CD4-positive, alpha-beta T cell treated with Interleukin-17A for 4 hours (primary cell): Measurements from ENCODE around the gene AARS2.
A peak's percentile ranks its signal among the peaks of the same experiment; 100 is the strongest.
"Not testable (repeated sequence)": the region's sequence is repeated elsewhere in the genome, so short reads cannot be mapped to it uniquely, and the experiment has no call there.

Source experiments
- DNase-seq: peaks from one replicate; pipeline ENCODE4 v3.0.0-alpha.2; 2020; ENCODE audit warnings: mixed read lengths

The AARS2 gene

GRCh38 chr6:44312901-44313788 lies at the start of gene AARS2:
TSS of gene AARS2 (minus strand) at chr6:44313347. CDS start at chr6:44313323, 24 bp downstream.
- DNase-seq: peak; percentile 94

DNA sequence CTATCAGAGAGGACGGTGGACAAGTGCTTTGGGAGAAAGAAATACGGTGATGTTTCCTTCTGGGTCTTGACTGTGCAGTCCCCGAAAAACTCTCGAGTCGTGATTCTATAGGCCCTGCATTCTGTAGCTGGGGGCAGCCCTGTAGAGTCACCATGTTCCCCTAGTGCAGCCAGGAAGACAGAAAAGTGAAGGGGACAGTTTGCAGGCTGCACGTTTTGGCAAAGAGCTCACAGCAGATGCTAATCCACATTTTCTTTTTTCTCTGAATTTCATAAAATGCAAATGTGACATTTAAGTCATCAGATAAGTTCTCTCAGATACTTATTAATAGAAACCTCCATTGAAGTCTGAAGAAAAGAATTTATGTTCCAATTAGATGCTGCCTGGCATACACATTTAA lies 48.8 kb upstream of the AARS2 start:
- no peak for DNase-seq

- no peak for DNase-seq
These were observed 46.8 kb upstream of the AARS2 start for GRCh38 chr6:44359973-44360372.

GRCh38 chr6:44356487-44356886 lies 43.3 kb upstream of the AARS2 start:
- DNase-seq: no peak

DNA sequence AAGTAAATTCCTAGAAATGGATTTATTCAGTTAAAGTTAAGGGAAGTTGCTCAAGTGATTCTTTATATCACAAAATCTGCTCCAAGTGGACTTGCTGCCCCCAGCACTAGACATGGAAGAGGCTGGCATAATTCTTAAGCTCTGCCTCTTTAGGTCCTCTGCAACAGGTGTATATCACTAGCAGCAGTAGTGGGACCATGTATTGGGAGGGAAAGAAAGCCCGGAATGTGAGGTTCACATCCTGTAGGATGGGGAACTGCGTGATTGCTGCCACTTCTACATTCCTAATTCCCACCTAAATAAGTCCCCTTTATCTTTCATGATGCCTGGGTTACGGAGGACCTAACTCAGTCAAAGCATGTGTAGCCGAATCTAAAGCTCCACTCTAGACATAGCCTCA lies 42.5 kb upstream of the AARS2 start:
- no peak for DNase-seq

GRCh38 chr6:44353336-44353735 lies 40.2 kb upstream of the AARS2 start:
- DNase-seq: no peak

GRCh38 chr6:44352259-44352658 lies 39.1 kb upstream of the AARS2 start:
- no peak for DNase-seq

DNA sequence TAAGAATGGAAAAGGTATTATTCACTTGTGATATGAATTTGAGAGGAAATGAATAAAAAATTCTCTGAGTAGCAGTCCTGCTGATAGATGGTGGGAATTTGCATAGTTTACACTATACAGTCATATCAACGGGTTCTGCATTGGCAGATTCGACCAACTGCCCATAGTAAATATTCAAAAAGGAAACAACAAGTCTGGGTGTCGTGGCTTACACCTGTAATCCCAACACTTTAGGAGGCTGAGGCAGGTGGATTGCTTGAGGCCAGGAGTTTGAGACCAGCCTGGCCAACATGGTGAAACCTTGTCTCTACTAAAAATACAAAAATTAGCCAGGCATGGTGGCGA lies 37.5 kb upstream of the AARS2 start:
- DNase-seq: not testable (repeated sequence)

DNA sequence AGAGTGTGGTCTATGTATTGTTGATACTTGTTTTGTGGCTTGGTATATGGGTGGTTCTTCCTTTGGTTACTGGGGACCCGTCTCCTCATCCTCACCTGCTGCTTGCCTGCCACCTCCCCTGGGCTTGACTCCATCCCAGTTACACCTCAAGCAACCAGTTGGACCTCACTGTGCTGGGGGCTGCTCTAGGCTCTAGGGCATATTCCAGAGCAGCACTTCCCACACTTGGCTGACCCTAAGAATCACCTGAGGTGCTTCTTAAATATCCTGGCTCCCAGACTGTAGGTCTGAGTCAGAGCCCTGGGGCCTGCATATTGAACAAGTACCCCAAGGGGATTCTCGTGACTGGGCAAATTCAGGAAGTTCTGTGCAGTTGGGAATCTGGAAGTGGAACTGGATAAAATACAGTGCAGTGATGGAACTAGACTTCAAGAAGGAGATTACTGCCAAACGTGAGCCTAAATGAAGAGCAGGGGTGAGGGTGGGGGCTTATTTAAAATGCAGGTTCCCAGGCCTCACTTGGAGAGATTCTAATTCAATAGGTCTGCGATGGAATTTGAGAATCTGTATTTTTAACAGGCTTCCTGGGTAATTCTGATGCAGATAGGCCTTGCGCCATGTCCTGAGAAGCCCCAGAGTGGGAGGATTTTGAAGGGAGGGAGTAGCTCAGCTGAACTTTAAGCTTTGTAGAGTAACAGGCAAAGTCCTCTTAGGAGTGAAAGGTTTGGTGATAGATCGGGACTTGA lies 36.9 kb upstream of the AARS2 start:
- no peak for DNase-seq

GRCh38 chr6:44346818-44347217 lies 33.7 kb upstream of the AARS2 start:
- DNase-seq: not testable (repeated sequence)

- DNase-seq: no peak
These were observed 29.3 kb upstream of the AARS2 start, which contains the start of gene SPATS1 for GRCh38 chr6:44342489-44342888. TSS of gene SPATS1 (plus strand) at chr6:44342650. CDS start at chr6:44343096, 446 bp downstream.

DNA sequence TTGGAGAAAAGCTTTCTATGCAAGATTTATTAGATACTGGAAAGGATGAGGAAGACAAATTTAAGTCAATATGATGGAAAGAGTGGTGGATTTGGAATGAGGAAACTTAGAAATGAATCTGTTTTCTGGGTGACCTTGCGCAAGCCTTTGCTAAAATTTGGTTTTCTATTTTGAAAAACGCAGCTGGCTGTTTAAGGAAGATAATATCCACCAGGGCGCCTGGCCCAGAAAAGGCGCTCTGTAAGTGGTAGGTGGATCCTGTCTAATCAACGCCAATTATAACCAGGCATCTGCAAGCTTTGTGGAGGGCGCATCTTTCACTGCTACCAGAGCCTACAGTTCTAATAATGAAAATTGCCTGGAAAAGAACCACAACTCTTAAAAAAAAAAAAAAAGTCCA lies 28.9 kb upstream of the AARS2 start:
- DNase-seq: no peak

GRCh38 chr6:44341095-44341890 lies 28.1 kb upstream of the AARS2 start:
- no peak for DNase-seq

- no peak for DNase-seq
These were observed 26.8 kb upstream of the AARS2 start for GRCh38 chr6:44339763-44340625.

- no peak for DNase-seq
These were observed 26.2 kb upstream of the AARS2 start for GRCh38 chr6:44339301-44339700.

- DNase-seq: peak; percentile 68
These were observed 25.3 kb upstream of the AARS2 start for GRCh38 chr6:44338228-44339122.

GRCh38 chr6:44335631-44336030 lies 22.5 kb upstream of the AARS2 start:
- no peak for DNase-seq

GRCh38 chr6:44333942-44334341 lies 20.8 kb upstream of the AARS2 start:
- DNase-seq: no peak

- no peak for DNase-seq
These were observed 20.2 kb upstream of the AARS2 start for GRCh38 chr6:44333273-44333919.

DNA sequence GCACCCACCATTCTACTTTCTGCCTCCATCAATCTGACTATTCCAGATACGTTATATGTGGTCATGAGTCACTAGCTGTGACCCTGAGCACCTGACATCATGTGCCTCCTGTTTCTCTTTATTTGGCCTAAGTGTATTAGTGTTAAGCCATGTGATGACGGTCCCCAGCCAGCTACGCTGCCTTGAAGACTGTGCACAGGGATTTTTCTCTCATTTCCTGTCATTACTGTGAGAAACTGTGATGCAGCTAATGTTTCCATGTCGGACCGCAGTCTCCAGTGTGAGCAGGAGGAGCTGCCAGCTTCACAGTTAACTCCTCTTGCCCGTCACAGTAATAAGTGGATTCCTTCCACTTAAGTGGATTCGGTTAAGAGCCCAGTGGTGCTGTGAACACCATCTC lies 19.4 kb upstream of the AARS2 start:
- DNase-seq: no peak

GRCh38 chr6:44329858-44330257 lies 16.7 kb upstream of the AARS2 start:
- no peak for DNase-seq
